Loucy (cell line): ENCODE data around the gene SNX25.

ENCODE experiments used
- H2AFZ ChIP-seq: fragments of 200-600 bp; sonication (generic); 2 replicates; pipeline ENCODE4 v1.6.0; 2016; ENCODE audit warnings: antibody characterized with exemption, mild to moderate bottlenecking, low read length, moderate library complexity
- H3F3A ChIP-seq: fragments of 200-600 bp; 2 replicates; pipeline ENCODE4 v1.6.0; 2016; ENCODE audit warnings: antibody characterized with exemption, low read depth, mild to moderate bottlenecking
- H3K27me3 ChIP-seq: fragments of 200-600 bp; sonication (generic); 2 replicates; pipeline ENCODE4 v1.6.1; 2014; ENCODE audit warnings: low read length, mild to moderate bottlenecking; ENCODE audit not compliant: insufficient read depth, poor library complexity, severe bottlenecking
- H3K36me3 ChIP-seq: fragments of 200-600 bp; sonication (generic); 2 replicates; pipeline ENCODE4 v1.6.1; 2016; ENCODE audit warnings: low read length; ENCODE audit not compliant: insufficient read depth
- H3K4me1 ChIP-seq: fragments of 200-600 bp; sonication (generic); 2 replicates; pipeline ENCODE4 v1.5.1; 2014; ENCODE audit warnings: low read length, mild to moderate bottlenecking; ENCODE audit not compliant: insufficient read depth, poor library complexity, severe bottlenecking
- H3K4me2 ChIP-seq: fragments of 200-600 bp; sonication (generic); 2 replicates; pipeline ENCODE4 v1.6.0; 2014; ENCODE audit warnings: antibody characterized with exemption, low read length, low read depth, mild to moderate bottlenecking; ENCODE audit not compliant: poor library complexity, severe bottlenecking
- H3K4me3 ChIP-seq: fragments of 200-600 bp; sonication (generic); 2 replicates; pipeline ENCODE4 v1.5.1; 2014; ENCODE audit warnings: low read length, mild to moderate bottlenecking, mixed read lengths; ENCODE audit not compliant: poor library complexity, severe bottlenecking
- H3K79me2 ChIP-seq: fragments of 200-600 bp; sonication (generic); 2 replicates; pipeline ENCODE4 v1.6.1; 2014; ENCODE audit warnings: low read length; ENCODE audit not compliant: insufficient read depth
- H3K9ac ChIP-seq: fragments of 200-600 bp; sonication (generic); 2 replicates; pipeline ENCODE4 v1.6.0; 2014; ENCODE audit warnings: mild to moderate bottlenecking, low read depth, low read length, moderate library complexity; ENCODE audit not compliant: poor library complexity, severe bottlenecking
- H3K9me2 ChIP-seq: fragments of 200-600 bp; sonication (generic); replicated peaks from 2 replicates; pipeline ENCODE4 v1.6.1; 2016; ENCODE audit warnings: low read depth, low read length, mixed read lengths
- H3K9me3 ChIP-seq: fragments of 200-600 bp; sonication (generic); 2 replicates; pipeline ENCODE4 v1.6.1; 2014; ENCODE audit warnings: mild to moderate bottlenecking, antibody characterized with exemption, low read length, low read depth; ENCODE audit not compliant: insufficient read depth
- H4K20me1 ChIP-seq: fragments of 200-600 bp; sonication (generic); 2 replicates; pipeline ENCODE4 v1.6.0; 2014; ENCODE audit warnings: antibody characterized with exemption, low read length, mild to moderate bottlenecking; ENCODE audit not compliant: insufficient read depth, poor library complexity, severe bottlenecking
- EZH2phosphoT487 ChIP-seq: fragments of 200-600 bp; IDR thresholded peaks from 2 replicates; pipeline ENCODE4 v1.6.1; 2018; ENCODE audit warnings: antibody characterized with exemption, mild to moderate bottlenecking, moderate library complexity, borderline replicate concordance
- TF ChIP-seq, protein P1 (sequence below): fragments of 200-600 bp; sonication (generic); conservative IDR thresholded peaks from 2 replicates; pipeline ENCODE4 v1.5.1; 2014; ENCODE audit warnings: mild to moderate bottlenecking, antibody characterized with exemption, low read length

Gene SNX25

DNA sequence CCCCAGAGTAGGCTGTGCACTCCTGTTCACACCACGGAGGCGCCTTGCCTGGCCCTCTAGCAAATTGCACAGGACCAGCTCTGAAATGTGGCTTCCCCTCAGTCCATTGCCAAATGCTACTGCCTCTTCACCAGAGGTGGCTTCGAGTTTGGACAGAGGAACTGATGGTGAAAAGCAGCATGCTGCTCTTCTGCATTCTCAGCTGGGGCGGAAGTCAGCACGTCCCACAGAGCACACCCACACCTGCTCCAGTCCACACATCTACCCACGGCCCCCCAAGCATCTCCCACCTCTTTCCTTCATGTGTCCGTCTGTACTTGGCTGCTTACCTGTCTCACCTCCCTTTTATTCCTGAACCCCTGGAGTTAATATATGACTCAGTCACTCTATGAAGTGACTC lies 142.8 kb downstream of the SNX25 start:
- Histone ChIP-seq H3F3A (no peaks in the 10 kb centered on the region), H3K9me3 (no peaks in the 10 kb centered on the region), H3K4me3 (no peak overlapping the region), H3K79me2 (no peaks in the 10 kb centered on the region), H3K9ac (no peak overlapping the region), H4K20me1 (no peaks in the 10 kb centered on the region), H3K36me3 (no peaks in the 10 kb centered on the region), H3K4me2 (no peak overlapping the region), H3K27me3 (no peaks in the 10 kb centered on the region), H3K4me1 (no peaks in the 10 kb centered on the region), H2AFZ (no peak overlapping the region), H3K9me2 (no peaks in the 10 kb centered on the region)
- TF ChIP-seq, protein P1, sequence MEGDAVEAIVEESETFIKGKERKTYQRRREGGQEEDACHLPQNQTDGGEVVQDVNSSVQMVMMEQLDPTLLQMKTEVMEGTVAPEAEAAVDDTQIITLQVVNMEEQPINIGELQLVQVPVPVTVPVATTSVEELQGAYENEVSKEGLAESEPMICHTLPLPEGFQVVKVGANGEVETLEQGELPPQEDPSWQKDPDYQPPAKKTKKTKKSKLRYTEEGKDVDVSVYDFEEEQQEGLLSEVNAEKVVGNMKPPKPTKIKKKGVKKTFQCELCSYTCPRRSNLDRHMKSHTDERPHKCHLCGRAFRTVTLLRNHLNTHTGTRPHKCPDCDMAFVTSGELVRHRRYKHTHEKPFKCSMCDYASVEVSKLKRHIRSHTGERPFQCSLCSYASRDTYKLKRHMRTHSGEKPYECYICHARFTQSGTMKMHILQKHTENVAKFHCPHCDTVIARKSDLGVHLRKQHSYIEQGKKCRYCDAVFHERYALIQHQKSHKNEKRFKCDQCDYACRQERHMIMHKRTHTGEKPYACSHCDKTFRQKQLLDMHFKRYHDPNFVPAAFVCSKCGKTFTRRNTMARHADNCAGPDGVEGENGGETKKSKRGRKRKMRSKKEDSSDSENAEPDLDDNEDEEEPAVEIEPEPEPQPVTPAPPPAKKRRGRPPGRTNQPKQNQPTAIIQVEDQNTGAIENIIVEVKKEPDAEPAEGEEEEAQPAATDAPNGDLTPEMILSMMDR, result no peak
- TF ChIP-seq EZH2phosphoT487, result no peak

DNA sequence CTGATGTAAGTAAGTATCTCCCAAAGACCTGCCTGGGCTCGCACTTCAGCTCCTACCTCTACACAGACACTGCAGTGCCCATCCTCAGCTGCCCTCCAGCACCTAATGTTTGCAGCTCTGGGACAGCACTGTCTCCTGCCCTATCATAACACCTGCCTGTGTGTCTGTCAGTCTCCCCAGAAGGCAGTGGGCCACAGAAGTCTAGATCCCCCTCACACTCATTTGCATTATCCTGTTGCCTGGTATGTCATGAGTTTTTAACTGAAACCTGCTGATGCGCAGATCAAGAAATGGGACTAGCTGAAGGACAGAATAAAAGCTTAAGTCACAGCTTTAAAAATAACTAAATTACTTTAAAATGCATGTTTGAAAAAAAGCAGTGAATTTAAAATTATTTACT lies 143.3 kb downstream of the SNX25 start:
- Histone ChIP-seq H4K20me1 (no peaks in the 10 kb centered on the region), H3K79me2 (no peaks in the 10 kb centered on the region), H3K4me1 (no peaks in the 10 kb centered on the region), H3F3A (no peaks in the 10 kb centered on the region), H3K9me3 (no peaks in the 10 kb centered on the region), H3K4me2 (no peak overlapping the region), H3K9me2 (no peaks in the 10 kb centered on the region), H3K27me3 (no peaks in the 10 kb centered on the region), H3K36me3 (no peaks in the 10 kb centered on the region), H2AFZ (no peak overlapping the region), H3K4me3 (no peak overlapping the region), H3K9ac (no peak overlapping the region)
- no peak for TF ChIP-seq EZH2phosphoT487
- TF ChIP-seq, protein P1, result no peak

DNA sequence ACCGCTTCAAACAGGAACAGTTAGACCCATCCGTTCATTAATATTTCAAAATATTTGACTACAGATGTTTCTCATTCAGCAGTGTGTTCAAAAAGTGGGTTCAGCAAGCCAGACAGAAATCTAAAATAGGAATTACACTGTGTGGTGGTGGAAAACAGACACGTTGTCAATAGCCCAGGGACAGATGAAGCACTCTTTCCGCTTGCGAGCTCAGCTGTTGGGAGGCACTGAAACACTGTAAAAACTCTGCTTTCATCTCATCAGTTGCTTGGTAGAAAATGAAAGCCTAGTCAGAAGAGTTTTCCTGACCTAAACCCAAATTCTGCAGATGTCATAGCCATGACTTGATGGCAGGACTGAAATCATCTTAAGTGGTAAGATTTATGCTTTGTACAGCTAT lies 147.8 kb downstream of the SNX25 start:
- no peaks in the 10 kb centered on the region for H3K27me3 ChIP-seq
- H3K36me3 ChIP-seq, result no peaks in the 10 kb centered on the region
- H3K4me1 ChIP-seq, result no peaks in the 10 kb centered on the region
- no peaks in the 10 kb centered on the region for H3K79me2 ChIP-seq
- H3K9me2 ChIP-seq, result no peaks in the 10 kb centered on the region
- H3K9ac ChIP-seq, result no peak overlapping the region
- no peak overlapping the region for H3K4me3 ChIP-seq
- H3K9me3 ChIP-seq, result no peaks in the 10 kb centered on the region
- no peaks in the 10 kb centered on the region for H4K20me1 ChIP-seq
- no peaks in the 10 kb centered on the region for H3F3A ChIP-seq
- no peak overlapping the region for H2AFZ ChIP-seq
- no peak overlapping the region for H3K4me2 ChIP-seq
- no peak for TF ChIP-seq EZH2phosphoT487
- TF ChIP-seq, protein P1, result no peak
